Measurements from ENCODE around the gene MYB. TPM values are rescaled to one million over a fixed set of nuclear protein-coding genes. Genes with fewer than 3 reads are reported as not detected.

MYB gene
- total and polyA plus RNA-seq, 2 donors (not counting 3 experiments of a cell fraction or from before 2014, with no cell fraction given) = 0.14 to 0.53 TPM

GRCh38 chr6:135213616-135214015 is 32.5 kb downstream of the MYB start:
- H3K27ac ChIP-seq (ENCODE audit: insufficient read depth, low read depth, low read length) = no peak overlapping the region
- no peak overlapping the region for H2AFZ ChIP-seq (ENCODE audit: low read depth, low read length)
- H3K9me3 ChIP-seq (replicated peaks; ENCODE audit: control insufficient read depth, insufficient read depth, low read length) = no peaks in the 10 kb centered on the region
- H4K20me1 ChIP-seq (replicated peaks; ENCODE audit: control insufficient read depth, extremely low read depth, insufficient read depth, low read length) = no peaks in the 10 kb centered on the region
- H3K9ac ChIP-seq (replicated peaks; ENCODE audit: extremely low read depth, insufficient read depth, low read length) = no peak overlapping the region
- intact Hi-C loops (cut with micrococcal nuclease) = no loop called here
- no peaks in the 10 kb centered on the region for H3K79me2 ChIP-seq (ENCODE audit: control insufficient read depth, insufficient read depth, low read length)
- H3K9me1 ChIP-seq (replicated peaks; ENCODE audit: control insufficient read depth, extremely low read depth, insufficient read depth, low read length) = no peaks in the 10 kb centered on the region
- no peaks in the 10 kb centered on the region for H3K4me1 ChIP-seq (ENCODE audit: control insufficient read depth, extremely low read depth, insufficient read depth, low read length)
- H3K27me3 ChIP-seq (ENCODE audit: control insufficient read depth in 2 of 2, insufficient read depth in 2 of 2, low read length in 2 of 2) = no peaks in the 10 kb centered on the region
- DNase-seq (ENCODE audit: low read depth, low spot score) = no peak
- ChIA-PET CTCF (interaction anchor here (1.0 to 1.3 kb wide), 2 partner anchors 18 to 51 kb away, joined by 3 to 6 read pairs; no protein-coding TSS in a partner anchor), POLR2A (no interaction called here)
- no peaks in the 10 kb centered on the region for H3K36me3 ChIP-seq (ENCODE audit: control insufficient read depth in 2 of 2, extremely low read depth in 1 of 2, insufficient read depth in 2 of 2, low read length in 2 of 2)
- no peak overlapping the region for H3K4me3 ChIP-seq (replicated peaks in 1 of 3; ENCODE audit: insufficient read depth in 1 of 3, low read depth in 1 of 3, low read length in 3 of 3)
- no peak overlapping the region for H3K4me2 ChIP-seq (ENCODE audit: insufficient read depth, low read length)
- no peak for FAIRE-seq
- no peak for TF ChIP-seq CTCF (IDR thresholded peaks at IDR 0.05; ENCODE audit: extremely low read depth in 1 of 2, insufficient read depth in 1 of 2, low read depth in 1 of 2, low read length in 2 of 2)
- TF ChIP-seq POLR2A (IDR thresholded peaks at IDR 0.05; ENCODE audit: low read depth, low read length) = no peak
- TF ChIP-seq MYC (IDR thresholded peaks at IDR 0.05; ENCODE audit: low read depth, low read length) = no peak
- TF ChIP-seq EZH2 (IDR thresholded peaks at IDR 0.05; ENCODE audit: borderline replicate concordance, low read depth, low read length, severe bottlenecking) = no peak
- TF ChIP-seq FOS (IDR thresholded peaks at IDR 0.05; ENCODE audit: borderline replicate concordance, insufficient read depth, low read length) = no peak
- no peak for TF ChIP-seq POLR2AphosphoS5 (IDR thresholded peaks at IDR 0.05; ENCODE audit: insufficient read depth, low read depth, low read length)
- TF ChIP-seq GATA2 (IDR thresholded peaks at IDR 0.05; ENCODE audit: insufficient read depth, insufficient read length, low read depth, low read length) = no peak
- no peak for TF ChIP-seq MAX (IDR thresholded peaks at IDR 0.05; ENCODE audit: insufficient read depth, insufficient read length)
- no peak for TF ChIP-seq JUN (IDR thresholded peaks at IDR 0.05; ENCODE audit: borderline replicate concordance, insufficient read depth, insufficient read length, low read depth)
- dilution Hi-C loops (cut with MboI; ENCODE audit: extremely low pct_ligation_motif_present, low sequenced_read_pairs) = no loop called here
- BruUV-seq (replicated peaks) = no TSS peak

All from endothelial cell of umbilical vein (primary cell).